GM21423 (cell line): ENCODE measurements around the gene OOSP3.

Experiments
- ATAC-seq: cut with Tn5 transposase; IDR thresholded peaks from one replicate; pipeline ENCODE4 v1.9.1; 2021; ENCODE audit warnings: mild to moderate bottlenecking, moderate library complexity; ENCODE audit not compliant: unreplicated experiment

The OOSP3 gene

GRCh38 chr11:59943997-59944714, 65.6 kb downstream of the OOSP3 start:
- ATAC-seq: no peak

GRCh38 chr11:59944720-59945119, 66.1 kb downstream of the OOSP3 start:
- ATAC-seq: no peak
